ENCODE measurements around the gene SUPT3H.

GRCh38 chr6:44960898-44961297 lies 416.8 kb downstream of the SUPT3H start:
- no peak for TF ChIP-seq EZH2 (IDR thresholded peaks at IDR 0.05; ENCODE audit: low read length)
- no peak for TF ChIP-seq CTCF (optimal IDR thresholded peaks at IDR 0.05 in 1 of 3, IDR thresholded peaks at IDR 0.05 in 1 of 3, conservative IDR thresholded peaks at IDR 0.05 in 1 of 3; ENCODE audit: extremely low read depth in 1 of 3, insufficient read depth in 2 of 3, low read length in 3 of 3)
